ENCODE data around the gene ADGRG3.
"Not testable (repeated sequence)": the region's sequence is repeated elsewhere in the genome, so short reads cannot be mapped to it uniquely, and the experiment has no call there.

Gene ADGRG3

DNA sequence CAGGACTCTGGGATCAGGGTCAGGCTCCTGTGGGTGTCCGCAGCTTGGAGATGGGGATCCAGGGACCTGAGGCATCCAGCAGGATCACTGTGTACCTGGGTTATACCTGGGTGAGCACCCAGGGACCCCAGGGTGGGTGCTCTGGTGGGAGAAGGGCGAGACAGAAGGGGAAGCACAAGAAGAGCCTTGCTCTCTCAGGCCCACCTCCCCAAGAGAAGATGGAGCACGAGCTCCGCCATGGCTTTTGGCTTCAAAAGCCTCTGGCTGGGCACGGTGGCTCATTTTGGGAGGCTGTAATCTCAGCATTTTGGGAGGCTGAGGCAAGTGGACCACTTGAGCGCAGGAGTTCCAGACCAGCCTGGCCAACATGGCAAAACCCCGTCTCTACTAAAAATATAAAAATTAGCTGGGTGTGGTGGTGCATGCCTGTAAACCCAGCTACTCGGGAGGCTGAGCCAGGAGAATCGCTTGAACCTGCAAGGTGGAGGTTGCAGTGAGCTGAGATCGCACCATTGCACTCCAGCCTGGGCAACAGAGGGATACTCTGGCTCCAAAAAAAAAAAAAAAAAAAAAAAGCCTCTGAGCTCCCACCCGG is 35.4 kb downstream of the ADGRG3 start:
- H3K4me3 ChIP-seq (ENCODE audit: low read length) = no peak overlapping the region
- DNase-seq (ENCODE audit: low read depth, low spot score) = no peak

DNA sequence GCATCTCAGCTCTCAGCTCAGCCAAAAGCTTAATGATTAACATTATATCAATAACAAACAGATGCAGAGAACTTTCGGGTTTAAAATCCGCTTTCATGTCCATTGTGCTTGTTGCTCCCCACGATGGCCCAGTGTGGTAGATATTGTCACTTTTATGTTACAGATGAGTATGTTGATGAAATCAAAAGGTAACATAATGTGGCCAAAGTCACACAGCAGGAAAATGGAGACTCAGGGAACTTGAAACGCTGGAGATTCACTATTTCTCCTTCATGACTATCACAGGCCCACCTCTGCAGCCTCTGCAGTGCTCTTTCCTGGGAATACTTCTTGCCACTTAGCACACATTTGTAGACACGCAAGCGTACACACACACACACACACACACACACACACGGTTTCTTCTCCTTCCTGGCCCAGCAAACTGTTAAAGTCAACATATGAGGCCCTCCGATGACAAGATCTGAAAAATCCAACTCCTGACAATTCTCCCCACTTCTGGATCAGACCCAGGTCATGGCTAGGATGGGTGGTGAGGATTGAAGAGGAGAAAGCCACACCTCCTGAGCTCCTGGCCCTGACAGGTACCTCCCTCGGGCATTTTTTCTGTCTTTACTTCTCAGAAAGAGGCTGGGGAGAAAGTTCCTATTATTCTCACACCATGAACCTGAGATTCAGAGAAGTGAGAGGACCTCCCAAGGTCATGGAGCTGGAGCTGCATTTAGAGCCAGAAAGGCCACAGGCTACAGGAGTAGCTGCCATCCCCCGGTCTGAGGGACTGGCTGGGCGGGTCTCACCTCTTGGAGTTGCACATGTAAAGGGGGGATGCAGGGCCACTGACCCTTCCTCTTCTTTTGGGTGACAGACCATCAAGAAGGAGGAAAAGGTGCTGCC is 36.2 kb downstream of the ADGRG3 start:
- DNase-seq (ENCODE audit: low read depth, low spot score) = no peak
- no peak overlapping the region for H3K4me3 ChIP-seq (ENCODE audit: low read length)

DNA sequence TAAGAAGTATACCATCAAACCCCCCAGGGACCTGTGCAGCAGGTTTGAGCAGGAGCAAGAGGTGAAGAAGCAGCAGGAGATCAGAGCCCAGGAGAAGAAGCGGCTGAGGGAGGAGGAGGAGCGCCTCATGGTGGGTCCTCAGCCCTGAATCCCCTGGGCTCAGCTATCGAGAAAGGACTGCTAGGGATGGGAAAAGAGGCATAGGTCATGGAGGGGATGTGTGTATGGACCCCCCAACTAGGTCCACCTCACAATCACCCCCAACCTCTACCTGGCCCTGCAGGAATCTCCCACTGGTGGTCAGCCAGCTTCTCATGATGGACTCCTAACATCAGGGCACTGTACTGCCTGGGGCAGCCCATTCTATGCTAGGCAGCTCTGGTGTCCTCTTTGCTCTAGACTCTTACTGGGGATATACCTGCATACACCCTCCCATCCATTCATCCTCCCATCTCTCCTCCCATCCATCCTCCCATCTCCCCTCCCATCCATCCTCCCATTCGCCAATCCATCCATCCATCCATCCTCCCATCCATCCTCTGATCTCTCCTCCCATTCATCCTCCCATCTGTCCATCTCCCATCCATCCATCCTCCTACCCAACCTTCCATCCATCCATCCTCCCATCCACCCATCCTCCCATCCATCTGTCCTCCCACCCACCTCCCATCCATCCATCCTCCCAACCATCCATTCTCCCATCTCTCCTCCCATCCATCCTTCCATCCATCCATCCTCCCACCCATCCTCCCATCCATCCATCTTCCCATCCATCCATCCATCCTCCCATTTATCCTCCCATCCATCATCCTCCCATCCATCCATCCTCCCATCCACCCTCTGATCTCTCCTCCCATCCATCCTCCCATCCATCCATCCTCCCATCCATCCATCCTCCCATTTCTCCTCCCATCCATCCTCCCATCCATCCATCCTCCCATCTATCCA is 37.1 kb downstream of the ADGRG3 start:
- no peak overlapping the region for H3K4me3 ChIP-seq (ENCODE audit: low read length)
- DNase-seq (ENCODE audit: low read depth, low spot score) = no peak

DNA sequence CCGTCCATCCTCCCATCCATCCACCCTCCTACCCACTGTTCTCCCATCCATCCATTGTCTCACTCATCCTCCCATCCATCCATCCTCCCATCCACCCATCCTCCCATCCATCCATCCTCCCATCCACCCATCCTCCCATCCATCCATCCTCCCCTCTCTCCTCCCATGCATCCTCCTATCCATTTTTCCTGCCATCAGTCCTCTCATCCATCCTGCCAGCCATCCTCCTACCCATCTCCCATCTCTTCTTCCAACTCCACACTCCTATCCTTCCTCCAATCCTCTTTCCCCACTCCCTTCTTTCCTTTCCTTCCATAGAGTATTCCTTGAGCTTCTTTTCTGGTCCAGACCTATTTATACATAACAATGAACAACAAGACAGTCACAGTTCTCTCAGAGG is 38.6 kb downstream of the ADGRG3 start:
- no peak for DNase-seq (ENCODE audit: low read depth, low spot score)
- no peak overlapping the region for H3K4me3 ChIP-seq (ENCODE audit: low read length)

DNA sequence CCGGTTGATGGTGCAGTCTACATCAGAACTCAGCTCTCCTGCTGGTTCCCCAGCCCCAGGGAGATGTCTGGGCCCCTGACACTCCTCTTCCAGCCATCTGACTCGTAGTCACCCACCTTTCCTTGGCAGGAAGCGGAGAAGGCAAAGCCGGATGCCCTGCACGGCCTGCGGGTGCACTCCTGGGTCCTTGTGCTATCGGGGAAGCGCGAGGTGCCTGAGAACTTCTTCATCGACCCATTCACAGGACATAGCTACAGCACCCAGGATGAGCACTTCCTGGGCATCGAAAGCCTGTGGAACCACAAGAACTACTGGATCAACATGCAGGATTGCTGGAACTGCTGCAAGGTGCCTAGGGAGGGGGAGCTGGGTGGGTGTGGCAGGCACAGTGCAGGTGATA is 39.2 kb downstream of the ADGRG3 start:
- no peak overlapping the region for H3K4me3 ChIP-seq (ENCODE audit: low read length)
- DNase-seq (ENCODE audit: low read depth, low spot score) = no peak

DNA sequence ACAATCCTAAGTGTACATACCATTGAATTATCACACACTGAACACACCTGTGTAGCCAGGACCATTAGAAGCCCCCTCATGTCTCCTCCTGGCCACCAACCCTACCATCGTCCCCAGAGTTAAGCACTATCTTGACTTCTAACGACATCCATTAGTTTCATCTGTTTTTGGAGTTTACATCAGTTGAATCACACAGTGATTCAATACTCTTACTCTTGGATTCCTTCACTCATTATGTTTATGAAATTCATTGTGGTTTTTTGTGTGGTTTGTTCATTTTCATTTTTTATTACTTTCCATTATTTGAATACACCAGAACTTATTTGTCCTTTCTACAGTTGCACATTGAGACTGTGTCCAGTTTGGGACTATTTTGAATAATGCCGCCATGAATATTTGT is 40.1 kb downstream of the ADGRG3 start:
- no peak overlapping the region for H3K4me3 ChIP-seq (ENCODE audit: low read length)
- no peak for DNase-seq (ENCODE audit: low read depth, low spot score)

DNA sequence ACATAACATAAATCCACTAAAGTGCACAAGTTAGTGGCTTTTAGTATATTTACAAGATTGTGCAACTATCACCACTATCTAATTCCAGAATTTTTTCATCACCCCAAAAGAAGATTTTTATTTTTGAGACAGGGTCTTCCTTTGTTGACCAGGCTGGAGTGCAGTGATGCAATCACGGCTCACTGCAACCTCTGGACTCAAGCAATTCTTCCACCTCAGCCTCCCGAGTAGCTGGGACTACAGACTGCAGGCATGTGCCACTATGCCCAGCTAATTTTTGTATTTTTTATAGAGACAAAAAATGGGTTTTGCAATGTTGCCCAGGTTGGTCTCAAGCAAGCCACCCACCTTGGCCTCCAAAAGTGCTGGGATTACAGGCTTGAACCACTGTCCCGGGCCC is 41.6 kb downstream of the ADGRG3 start:
- no peak overlapping the region for H3K4me3 ChIP-seq (ENCODE audit: low read length)
- DNase-seq (ENCODE audit: low read depth, low spot score) = no peak

DNA sequence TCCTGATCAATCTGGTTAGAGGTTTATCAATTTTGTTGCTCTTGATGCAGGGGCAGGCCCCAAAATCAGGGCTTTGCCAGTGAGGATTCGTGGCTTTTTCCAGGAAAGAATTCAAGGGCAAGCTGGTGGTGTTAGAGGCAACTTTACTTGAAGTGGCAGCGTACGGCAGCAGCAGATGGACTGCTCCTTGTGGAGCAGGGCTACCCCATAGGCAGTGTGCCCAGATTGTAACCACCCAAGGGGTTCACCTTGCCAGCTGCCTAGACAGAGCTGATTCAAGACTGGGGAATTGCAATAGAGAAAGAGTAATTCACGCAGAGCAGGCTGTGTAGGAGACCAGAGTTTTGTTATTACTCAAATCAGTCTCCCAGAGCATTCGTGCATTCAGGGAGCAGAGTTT is 43.2 kb downstream of the ADGRG3 start:
- no peak overlapping the region for H3K4me3 ChIP-seq (ENCODE audit: low read length)
- DNase-seq (ENCODE audit: low read depth, low spot score) = no peak

DNA sequence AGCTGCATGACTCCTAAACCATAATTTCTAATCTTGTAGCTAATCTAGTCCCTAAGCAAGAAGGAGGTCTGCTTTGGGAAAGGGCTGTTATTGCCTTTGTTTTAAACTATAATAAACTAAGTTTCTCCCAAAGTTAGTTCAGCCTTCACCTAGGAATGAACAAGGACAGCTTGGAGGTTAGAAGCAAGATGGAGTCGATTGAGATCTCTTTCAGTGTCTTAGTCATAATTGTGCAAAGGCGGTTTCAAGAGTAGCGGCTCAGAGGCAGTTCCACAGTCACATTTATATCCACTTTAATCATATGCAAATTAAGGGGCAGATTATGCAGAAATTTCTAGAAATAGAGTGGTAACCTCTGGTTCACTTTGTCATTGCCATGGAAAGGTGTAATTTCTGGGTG is 43.9 kb downstream of the ADGRG3 start:
- no peak overlapping the region for H3K4me3 ChIP-seq (ENCODE audit: low read length)
- no peak for DNase-seq (ENCODE audit: low read depth, low spot score)

DNA sequence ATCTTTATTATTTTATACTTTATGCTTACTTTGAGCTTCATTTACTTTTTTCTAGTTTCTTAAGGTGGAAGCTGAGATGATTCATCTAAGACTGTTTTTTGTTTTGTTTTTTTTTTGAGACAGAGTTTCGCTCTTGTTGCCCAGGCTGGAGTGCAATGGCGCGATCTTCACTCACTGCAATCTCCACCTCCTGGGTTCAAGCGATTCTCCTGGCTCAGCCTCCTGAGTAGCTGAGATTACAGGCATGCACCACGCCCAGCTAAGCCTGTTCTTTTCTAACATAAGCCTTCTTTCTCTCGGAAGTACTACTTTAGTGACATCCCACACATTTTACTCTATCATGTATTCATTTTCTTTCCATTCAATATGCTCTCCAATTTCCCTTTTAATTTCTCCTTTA is 44.5 kb downstream of the ADGRG3 start:
- not testable (repeated sequence) for DNase-seq (ENCODE audit: low read depth, low spot score); H3K4me3 ChIP-seq (ENCODE audit: low read length)

DNA sequence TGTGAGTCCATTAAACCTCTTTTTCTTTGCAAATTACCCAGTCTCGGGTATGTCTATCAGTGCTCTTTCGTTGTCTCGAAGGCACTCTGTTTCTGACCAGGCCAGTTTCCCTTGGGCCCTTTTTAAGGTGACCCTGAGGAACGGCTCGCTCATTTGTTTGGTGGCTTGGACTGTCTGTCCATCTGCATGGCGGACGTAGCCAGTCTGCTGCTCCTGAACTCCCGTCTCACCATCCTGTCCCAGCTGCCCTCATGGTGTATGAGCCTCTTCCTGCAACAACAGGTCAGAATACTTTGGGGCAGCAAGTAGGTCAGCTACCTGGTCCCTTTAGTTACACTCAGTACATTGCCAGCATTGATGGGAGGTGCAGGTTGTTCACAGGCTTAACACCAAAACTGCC is 45.5 kb downstream of the ADGRG3 start:
- DNase-seq (ENCODE audit: low read depth, low spot score) = no peak
- no peak overlapping the region for H3K4me3 ChIP-seq (ENCODE audit: low read length)

DNA sequence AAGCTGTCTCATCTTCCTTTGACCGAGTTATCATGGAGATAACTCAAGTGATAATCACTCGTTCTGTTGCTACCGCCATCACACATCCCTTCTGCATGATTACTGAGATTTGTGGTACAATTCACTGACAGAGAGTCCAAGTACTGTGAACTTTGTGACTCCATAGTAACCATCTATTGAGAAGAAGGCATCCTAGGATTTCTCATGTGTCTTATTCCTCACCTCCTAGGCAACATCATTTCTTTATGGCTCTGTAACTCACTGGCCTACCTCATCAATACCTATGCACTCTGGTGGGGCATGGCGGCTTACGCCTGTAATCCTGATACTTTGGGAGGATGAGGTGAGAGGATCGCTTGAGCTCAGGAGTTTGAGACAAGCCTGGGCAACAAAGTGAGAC is 45.9 kb downstream of the ADGRG3 start:
- DNase-seq (ENCODE audit: low read depth, low spot score) = no peak

DNA sequence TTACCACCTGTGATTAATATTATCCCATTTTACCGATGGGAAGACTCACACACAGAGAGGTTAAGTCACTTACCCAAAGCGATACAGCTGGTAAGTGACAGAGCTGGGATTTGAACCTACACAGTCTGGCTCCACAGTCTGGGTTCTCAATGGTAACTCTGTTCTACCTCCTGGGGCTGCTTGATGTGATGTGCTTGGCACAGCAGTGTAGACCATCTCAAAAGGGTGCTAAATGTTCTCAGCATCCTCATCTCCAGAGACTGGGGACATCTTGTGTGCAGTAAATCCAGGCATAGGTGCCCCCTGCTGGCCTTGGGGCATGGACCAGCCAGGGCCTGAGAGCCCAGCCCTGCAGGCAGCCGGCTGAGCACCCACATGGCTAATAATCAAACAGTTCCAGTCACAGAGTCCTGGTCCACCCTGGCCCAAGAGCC is 52.1 kb downstream of the ADGRG3 start:
- H3K4me3 ChIP-seq (ENCODE audit: low read length) = no peak overlapping the region
- peak; percentile 54 for DNase-seq (ENCODE audit: low read depth, low spot score)

More for the DNA sequence above, 45.9 kb downstream of the ADGRG3 start:
- no peak overlapping the region for H3K4me3 ChIP-seq (ENCODE audit: low read length)

DNA sequence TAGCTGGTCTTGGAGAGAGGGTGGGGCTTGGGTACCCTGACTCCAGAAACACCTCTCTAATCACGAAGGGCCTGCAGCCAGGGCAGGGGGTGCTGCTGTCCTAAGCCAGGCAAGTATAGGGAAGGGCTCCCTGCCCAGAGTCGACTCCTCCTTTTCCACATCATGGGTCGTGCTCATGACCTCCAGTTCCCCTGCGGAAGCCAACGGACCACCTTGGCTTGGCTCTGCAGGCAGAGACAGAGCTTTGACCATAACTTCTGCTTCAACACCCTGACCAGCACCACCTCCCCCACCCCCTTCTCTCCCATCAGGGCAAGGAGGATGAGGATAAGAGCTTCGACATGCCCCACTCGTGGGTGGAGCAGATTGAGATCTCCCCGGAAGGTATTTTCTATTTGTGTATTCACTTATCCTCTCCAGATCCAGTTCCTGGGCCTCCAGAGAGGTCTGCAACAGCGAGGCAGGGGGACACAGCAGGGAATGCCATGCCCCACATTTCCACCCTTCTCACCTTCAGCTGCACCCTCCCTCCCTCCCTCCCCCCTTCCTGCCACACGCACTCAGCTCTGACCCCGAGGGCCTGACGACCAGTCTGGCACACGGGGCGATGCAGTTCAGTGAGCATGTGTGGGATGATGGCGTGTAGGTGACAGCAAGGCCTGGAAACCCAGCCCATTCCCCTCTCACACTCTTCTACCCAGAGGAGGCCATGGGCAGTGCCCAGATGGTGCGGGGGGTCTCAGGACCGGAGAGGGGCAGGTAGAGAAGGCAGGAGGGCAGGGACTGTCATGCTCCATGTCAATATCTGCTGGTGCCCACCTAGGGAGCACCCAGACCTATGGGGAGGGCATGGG is 53.5 kb downstream of the ADGRG3 start:
- H3K4me3 ChIP-seq (ENCODE audit: low read length) = no peak overlapping the region
- DNase-seq (ENCODE audit: low read depth, low spot score) = no peak

DNA sequence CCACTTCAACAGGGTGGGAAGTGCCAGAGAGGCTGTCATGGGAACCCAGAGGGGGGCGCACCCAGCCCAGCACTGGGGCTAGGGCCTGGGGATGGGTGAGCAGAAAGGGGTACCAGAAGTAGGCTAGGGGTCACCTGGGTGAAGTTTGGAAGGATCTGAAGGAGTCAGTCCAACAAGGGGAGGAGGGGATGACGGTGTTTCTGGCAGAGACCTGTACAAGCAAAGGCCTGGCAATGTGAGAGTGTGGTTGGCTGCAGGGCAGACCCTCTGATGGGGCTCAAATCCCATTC is 54.0 kb downstream of the ADGRG3 start:
- H3K4me3 ChIP-seq (ENCODE audit: low read length) = no peak overlapping the region

DNA sequence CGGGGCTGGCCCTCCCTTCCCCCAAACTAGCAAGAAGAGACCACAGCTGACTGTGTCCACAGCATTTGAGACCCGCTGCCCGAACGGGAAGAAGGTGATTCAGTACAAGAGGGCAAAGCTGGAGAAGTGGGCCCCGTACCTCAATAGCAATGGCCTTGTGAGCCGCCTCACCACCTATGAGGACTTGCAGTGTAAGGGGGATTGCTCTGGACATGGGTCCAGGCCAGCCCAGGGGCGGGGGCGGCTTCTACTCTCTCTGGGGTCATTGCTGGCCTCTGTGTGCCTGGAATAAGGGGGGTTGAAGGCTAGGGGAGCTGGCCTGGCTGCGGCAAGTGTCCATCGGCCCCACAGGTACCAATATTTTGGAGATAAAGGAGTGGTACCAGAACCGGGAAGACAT is 54.5 kb downstream of the ADGRG3 start:
- DNase-seq (ENCODE audit: low read depth, low spot score) = no peak
- H3K4me3 ChIP-seq (ENCODE audit: low read length) = no peak overlapping the region

More for the DNA sequence above, 54.0 kb downstream of the ADGRG3 start:
- no peak for DNase-seq (ENCODE audit: low read depth, low spot score)

DNA sequence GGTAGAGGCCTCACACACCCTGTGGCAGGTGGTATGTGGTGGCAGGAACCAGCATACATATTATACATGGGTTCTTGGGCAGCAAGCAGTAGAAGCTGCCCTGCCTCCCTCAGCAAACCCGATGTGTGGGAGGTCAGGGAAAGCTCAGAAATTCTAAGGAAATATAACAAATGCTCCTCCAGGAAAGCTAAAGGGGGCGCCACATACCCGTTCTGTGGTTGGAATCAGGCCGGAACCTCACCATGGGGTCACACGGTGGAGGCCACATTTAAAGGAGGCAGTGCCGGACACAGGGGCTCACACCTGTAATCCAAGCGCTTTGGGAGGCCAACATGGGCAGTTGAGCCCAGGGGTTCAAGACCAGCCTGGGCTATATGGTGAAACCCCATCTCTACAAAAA is 55.1 kb downstream of the ADGRG3 start:
- no peak for DNase-seq (ENCODE audit: low read depth, low spot score)
- H3K4me3 ChIP-seq (ENCODE audit: low read length) = no peak overlapping the region

DNA sequence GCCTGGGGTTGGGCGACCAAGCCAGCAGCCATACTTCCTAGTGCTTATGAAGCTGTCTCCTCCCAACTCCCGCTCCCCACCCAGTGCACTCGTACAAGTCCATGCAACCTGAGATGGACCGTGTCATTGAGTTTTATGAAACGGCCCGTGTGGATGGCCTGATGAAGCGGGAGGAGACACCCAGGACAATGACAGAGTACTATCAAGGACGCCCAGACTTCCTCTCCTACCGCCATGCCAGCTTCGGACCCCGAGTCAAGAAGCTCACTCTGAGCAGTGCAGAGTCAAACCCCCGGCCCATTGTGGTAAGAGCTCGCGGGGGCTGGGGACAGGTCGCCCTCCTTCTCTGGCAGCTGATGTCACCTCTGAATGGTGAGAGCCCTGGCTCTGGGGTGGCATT is 56.4 kb downstream of the ADGRG3 start:
- no peak overlapping the region for H3K4me3 ChIP-seq (ENCODE audit: low read length)
- DNase-seq (ENCODE audit: low read depth, low spot score) = no peak

DNA sequence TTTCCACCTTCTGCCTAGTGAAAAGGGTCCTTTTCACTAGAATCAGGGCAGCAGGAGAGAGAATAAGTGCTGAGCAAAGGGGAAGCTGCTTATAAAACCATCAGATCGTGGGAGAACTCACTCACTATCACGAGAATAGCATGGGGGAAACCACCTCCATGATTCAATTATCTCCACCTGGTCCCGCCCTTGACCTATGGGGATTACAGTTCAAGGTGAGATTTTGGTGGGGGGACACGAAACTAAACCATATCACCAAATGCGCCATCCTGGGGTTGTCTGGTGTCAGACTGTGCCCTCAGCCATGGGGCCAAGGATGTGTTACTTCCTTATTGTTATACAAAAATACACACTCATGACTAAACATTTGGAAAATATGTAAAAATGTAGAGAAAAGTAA is 57.0 kb downstream of the ADGRG3 start:
- no peak for DNase-seq (ENCODE audit: low read depth, low spot score)
- no peak overlapping the region for H3K4me3 ChIP-seq (ENCODE audit: low read length)
